Right lobe of liver (tissue), 4 donors: ENCODE measurements around the gene PLCB2.

Experiments
- POLR2A ChIP-seq: fragments of 450-650 bp; IDR thresholded peaks from one replicate; pipeline ENCODE4 v1.6.1; 2017; ENCODE audit warnings: antibody characterized with exemption, mild to moderate bottlenecking
- TF ChIP-seq, protein P1 (sequence below), 4 donors: fragments of 200-600 bp in 3 of 4; fragments of 450-650 bp in 1 of 4; IDR thresholded peaks; one replicate each; pipeline versions ENCODE4 v1.5.1 to v1.8.0; 2016 to 2022; ENCODE audit warnings: antibody characterized with exemption in 4 of 4, mild to moderate bottlenecking in 2 of 4
- donor health status: DM: no; HTN: no; CAD: no.
- donor health status: DM: no; HTN: no; CAD: no.
- donor health status: DM: no; HTN: yes; CAD: no.

DNA sequence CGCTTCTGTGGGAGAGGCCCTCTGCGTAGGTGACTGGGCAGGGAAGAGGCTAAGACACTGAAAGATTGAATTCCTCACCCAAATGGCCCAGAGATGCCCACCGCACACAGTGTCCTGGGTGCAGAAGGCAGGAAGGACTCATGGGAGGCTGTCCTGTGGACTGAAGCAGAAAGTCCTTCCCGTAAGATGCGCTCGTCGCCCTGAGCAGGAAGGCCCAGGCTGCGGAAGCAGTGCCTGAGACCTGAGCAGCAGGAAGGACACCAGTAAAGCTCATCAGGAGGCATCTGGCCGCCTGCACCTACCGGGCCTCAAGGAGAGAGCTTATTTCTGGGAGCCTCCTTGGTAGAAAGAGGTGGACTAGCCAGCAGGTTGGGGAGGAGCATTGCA lies 65.5 kb downstream of the PLCB2 start:
- TF ChIP-seq, protein P1, sequence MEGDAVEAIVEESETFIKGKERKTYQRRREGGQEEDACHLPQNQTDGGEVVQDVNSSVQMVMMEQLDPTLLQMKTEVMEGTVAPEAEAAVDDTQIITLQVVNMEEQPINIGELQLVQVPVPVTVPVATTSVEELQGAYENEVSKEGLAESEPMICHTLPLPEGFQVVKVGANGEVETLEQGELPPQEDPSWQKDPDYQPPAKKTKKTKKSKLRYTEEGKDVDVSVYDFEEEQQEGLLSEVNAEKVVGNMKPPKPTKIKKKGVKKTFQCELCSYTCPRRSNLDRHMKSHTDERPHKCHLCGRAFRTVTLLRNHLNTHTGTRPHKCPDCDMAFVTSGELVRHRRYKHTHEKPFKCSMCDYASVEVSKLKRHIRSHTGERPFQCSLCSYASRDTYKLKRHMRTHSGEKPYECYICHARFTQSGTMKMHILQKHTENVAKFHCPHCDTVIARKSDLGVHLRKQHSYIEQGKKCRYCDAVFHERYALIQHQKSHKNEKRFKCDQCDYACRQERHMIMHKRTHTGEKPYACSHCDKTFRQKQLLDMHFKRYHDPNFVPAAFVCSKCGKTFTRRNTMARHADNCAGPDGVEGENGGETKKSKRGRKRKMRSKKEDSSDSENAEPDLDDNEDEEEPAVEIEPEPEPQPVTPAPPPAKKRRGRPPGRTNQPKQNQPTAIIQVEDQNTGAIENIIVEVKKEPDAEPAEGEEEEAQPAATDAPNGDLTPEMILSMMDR (IDR thresholded peaks at IDR 0.05) = no peak
- TF ChIP-seq POLR2A = no peak
